Activated T-cell treated with anti-CD3 and anti-CD28 coated beads for 24 hours (primary cell): ENCODE results near the gene GMFB.
"Not testable (repeated sequence)": the region's sequence is repeated elsewhere in the genome, so short reads cannot be mapped to it uniquely, and the experiment has no call there.

Experiments used
- DNase-seq: peaks from one replicate; pipeline ENCODE4 v3.0.0-alpha.2; 2020; ENCODE audit warnings: low read depth

Gene GMFB

DNA sequence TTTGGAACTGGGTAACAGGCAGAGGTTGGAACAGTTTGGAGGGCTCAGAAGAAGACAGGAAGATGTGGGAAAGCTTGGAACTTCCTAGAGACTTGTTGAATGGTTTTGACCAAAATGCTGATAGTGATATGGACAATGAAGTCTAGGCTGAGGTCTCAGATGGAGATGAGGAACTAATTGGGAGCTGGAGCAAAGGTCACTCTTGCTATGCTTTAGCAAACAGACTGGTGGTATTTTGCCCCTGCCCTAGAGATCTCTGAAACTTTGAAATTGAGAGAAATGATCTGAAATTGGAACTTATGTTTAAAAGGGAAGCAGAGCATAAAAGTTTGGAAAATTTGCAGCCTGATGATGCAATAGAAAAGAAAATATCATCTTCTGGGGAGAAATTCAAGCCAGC lies 30.2 kb downstream of the GMFB start:
- not testable (repeated sequence) for DNase-seq

DNA sequence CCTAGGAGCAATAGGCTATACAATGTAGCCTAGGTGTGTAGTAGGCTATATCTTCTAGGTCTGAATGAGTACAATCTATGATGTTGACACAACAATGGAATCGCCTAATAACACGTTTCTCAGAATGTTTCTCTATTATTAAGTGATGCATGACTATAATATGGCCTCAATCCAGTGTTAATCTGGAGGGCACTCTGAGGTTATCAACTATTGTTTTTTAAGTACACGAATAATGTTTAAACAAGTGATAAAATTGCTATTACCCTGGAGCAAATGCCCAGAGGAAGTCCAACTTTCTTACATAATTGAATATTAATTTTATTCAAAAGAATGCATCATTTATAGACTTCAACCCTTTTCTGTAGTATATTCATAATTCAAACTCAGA lies 31.2 kb downstream of the GMFB start:
- DNase-seq: no peak

DNA sequence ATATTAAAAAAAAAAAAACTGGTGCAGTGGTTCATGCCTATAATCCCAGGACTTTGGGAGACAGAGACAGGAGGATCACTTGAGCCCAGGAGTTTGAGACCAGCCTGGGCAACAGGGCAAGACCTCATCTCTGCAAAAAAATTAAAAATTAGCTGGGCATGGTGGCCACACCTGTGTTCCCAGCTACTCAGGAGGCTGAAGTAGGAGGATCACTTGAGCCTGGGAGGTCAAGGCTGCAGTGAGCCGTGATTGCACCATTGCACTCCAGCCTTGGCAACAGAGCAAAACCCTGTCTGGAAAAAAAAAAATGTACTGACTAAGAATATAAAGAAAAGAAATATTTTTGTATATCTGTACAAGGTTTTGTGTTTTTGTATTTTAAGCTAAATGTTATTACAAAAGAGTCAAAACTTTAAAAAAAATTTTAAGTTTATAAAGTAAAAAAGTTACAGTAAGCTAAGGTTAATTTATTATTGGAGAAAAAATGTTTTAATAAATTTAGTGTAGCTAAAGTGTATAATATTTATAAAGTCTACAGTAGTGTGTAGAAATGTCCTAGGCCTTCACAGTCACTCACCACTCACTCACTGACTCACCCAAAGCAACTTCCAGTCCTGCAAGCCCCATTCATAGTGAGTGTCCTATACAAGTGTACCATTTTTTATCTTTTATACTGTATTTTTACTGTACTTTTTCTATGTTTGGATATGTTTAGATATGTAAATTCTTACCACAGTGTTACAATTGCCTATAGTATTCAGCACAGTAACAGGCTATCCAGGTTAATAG lies 31.8 kb downstream of the GMFB start:
- DNase-seq: not testable (repeated sequence)

DNA sequence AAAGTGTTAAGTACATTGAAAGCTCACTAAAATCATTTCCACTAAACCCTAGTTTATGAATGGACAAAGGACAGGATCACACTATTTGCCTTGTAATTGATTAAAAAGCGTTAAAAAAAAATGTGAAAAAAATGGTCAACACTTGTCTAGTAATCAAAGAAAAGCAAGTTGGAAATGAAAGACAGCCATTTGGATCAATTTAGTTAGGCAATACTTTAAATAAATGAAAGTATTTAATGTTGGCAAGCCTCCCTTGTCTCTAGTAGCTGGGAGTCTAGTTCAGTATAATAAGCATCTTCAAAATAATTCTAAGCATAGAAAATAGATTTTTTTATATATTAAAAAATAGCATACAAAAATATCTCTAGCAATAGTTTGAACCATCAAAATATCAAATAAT lies 33.4 kb downstream of the GMFB start:
- no peak for DNase-seq

DNA sequence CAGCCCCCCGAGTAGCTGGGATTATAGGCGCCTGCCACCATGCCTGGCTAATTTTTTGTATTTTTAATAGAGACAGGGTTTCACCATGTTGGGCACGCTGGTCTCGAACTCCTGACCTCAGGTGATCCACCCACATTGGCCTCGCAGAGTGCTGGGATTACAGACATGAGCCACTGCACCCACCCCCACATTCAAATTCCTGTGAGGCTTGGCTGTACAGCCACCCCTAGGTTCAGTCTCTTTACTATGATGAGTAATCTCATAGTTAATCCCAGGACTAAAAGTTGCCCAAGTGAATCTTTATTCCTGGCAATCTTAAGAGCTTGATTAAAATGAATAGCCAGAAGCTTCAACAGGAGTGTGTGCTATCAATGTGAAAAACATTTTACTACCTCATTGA lies 34.8 kb downstream of the GMFB start:
- DNase-seq: not testable (repeated sequence)

DNA sequence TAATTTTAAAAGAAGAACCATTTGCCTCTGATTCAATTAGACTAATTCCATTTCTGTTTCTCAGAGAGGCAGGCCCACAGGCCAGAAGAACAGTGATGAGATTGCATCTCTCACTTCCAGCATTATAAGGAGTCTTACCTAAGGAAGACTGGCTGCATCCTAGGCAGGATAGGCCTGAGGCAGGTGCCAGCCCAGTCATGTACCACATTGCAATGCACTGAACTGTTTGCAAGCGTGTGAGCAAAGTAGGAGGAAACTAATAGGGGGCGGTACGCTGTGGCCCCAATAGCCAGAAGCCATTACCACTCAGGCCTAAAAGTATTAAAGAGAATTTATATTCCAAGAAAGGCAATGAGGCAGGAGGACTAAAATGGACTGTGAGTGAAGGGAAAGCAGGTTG lies 35.5 kb downstream of the GMFB start:
- no peak for DNase-seq

DNA sequence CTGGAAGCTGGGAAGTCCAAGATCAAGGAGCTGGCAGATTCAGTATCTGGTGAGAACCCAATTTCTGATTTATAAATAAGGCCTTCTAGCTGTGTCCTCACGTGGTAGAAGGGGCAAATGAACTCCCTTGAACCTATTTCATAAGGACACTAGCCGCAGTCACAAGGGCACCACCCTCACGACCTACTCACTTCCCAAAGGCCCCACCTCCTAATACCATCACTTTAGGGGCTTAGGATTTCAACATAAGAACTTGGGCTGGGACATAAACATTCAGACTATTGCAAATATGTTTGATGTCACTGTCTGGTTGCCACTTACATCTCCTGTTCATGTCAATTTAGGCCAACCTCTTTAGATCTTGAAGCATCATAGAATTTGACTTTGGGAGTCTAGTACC lies 36.8 kb downstream of the GMFB start:
- DNase-seq: no peak

DNA sequence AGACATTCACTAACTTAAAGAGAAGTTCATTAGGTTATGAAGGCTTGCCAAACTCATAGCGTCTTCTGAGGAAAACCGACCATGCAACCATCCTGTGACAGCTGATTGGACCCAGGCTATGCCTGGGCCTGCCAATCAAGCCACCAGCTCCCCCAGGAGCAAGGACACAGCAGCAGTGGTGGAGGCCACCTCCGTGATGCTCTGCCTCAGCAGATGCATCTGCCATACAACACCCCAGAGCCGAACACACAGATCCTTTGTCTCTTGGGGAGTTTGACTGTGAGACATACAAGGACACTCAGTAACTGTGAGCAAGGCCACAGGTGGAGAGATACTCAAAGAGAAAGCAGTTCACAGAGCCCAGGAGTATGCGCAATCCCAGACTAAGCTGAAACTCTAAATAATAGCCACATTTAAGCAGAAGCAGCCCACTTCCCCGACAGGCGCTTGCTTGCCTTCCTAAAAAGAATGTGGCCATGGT lies 37.6 kb downstream of the GMFB start:
- DNase-seq: no peak

DNA sequence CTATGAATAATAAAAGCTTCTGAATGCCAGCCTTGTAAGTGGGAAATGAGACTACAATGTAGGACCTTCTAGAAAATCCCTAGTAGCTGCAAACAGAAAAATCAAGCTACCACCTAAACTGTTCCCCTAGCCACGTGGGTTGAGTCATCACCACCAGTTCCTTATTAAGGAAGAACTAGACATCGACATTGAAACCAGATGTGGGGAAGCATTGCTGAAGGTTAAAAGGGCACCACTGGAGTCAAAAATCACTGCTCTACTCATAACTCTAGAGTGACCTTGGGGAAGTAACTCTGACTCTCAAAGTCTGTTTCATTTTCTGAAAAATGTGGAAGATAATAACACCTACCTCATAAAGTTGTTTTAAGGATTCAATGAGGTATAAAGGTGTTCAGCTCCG lies 38.2 kb downstream of the GMFB start:
- no peak for DNase-seq

DNA sequence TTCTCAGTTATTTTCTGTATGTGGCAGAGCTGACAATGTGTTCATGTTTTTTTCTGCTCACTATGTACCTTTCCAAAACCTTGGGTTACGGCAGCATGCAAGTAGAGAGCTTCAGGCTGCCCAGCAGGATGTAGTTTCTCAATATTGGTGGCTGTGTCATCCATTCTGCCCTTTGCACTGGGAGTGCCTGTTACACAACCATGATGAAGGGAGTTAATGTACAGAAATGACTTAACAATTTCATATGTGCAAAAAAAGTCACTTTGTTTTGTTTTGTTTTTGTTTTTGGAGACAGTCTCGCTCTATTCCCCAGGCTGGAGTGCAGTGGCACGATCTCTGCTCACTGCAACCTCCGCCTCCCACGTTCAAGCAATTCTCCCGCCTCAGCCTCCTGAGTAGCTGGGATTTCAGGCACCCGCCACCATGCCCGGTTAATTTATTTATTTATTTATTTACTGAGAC lies 41.5 kb downstream of the GMFB start:
- DNase-seq: no peak

DNA sequence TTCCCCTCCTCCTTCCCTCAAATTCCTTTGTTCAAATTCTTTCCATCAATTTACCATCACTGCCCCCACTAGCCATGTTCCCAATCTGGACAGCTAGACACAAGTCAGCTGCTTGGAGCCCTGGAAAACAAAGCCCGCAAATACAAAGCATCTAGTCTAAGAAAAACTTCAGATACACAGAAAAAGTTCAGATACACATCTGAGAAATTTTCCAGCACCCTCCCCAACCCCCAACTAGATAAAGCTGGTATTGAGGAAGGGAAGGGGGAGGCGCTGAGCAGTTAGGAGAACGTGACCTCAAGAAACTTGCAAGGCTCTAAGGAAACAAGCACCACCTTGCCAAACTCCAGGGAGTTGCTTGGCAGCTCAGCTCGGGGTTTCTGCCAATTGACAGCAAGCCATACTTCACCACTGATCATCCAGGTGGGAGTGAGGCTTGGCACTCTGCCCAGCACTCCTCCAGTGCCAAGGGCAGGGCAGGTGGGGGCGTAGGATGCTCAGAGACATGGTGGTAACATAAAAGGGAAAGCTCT lies 42.6 kb downstream of the GMFB start:
- DNase-seq: no peak

DNA sequence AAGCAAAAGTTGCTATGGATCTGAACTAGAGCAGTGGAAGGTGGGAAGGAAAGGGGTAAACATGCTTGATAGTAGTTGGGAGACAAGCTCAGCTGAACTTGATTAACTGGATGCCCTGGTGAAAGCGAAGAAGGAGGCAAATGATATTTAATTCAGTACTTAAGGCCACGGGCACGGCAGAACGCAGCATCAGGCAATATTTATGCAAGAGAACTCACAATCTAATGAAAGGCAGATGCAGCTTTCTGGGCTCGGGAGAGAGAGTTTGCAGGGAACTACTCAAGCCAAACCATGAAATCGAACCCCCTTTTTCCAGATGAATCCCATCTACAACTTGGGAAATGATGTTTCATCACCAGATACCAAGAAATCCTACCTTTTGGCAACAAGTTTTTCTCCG lies 44.1 kb downstream of the GMFB start:
- DNase-seq: no peak

DNA sequence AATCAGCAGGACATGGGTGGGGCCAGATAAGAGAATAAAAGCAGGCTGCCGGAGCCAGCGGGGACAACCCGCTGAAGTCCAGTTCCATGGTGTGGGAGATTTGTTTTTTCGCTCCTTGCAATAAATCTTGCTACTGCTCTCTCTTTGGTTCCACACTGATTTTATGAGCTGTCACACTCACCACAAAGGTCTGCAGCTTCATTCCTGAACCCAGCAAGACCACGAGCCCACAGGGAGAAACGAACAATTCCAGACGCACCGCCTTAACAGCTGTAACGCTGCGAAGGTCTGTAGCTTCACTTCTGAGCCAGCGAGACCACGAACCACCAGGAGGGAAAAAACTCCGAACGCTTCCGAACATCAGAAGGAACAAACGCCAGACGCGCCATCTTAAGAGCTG lies 44.8 kb downstream of the GMFB start:
- DNase-seq: no peak

DNA sequence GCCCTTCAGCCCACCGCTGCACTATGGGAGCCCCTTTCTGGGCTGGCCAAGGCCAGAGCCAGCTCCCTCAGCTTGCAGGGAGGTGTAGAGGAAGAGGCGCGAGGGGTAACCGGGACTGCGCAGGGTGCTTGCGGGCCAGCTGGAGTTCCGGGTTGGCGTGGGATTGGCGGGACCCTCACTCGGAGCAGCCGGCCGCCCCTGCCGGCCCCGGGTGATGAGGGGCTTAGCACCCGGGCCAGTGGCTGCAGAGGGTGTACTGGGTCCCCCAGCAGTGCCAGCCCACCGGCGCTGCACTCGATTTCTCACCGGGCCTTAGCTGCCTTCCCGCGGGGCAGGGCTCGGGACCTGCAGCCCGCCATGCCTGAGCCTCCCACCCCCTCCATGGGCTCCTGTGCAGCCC lies 45.8 kb downstream of the GMFB start:
- DNase-seq: not testable (repeated sequence)

DNA sequence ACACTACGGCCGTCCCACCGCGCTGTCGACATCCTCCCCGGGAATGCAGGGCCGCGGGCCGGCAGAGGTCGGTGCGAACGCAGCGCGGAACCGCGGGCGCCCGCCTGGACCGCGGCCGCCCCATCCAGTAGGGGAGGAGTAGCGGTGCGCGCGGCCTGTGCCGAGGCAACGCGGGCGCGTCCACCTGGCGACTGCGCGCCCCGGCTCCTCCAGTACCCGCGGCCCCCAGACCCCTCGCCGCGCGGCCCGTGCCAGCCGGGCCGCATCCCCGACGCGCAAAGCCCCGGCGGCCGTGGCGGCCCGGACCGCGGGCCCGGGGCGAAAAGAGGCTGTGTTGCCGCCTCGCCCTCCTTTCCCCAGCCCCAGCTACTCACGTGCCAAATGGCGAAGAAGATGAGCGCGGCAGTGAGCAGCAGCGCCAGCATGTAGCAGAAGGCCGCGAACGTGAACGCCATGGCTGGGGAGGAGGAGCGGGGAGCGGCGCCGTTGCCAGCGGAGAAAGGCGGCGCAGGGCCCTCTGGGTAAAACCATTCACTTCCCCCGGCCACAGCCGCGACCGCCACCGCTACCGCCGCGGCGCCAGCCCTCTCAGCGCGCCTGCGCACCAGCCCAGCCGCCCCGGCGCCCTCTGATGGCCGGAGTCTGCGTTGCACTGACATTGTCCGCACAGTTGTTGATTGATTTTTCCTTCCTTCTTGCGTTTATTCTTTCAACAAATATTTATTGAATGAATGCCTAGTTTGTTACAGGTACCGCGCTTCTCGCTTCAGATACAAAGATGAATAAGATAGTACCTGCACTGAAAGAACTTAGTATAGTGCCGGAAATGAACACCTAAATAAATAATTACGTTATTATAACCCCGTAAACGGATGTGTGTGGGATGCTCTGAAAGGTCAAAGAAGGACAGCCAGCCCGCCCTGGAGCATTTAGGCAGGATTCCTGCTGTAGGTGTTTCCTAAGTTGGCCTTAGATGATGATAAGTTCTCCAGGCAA lies 47.6 kb downstream of the GMFB start, which contains the start of gene CNIH1:
Gene CNIH1, minus strand, starts transcription at position 502 of the 996 bp plus-strand sequence. Its CDS starts 47 bp downstream, at position 455.
- peak; percentile 93 for DNase-seq

DNA sequence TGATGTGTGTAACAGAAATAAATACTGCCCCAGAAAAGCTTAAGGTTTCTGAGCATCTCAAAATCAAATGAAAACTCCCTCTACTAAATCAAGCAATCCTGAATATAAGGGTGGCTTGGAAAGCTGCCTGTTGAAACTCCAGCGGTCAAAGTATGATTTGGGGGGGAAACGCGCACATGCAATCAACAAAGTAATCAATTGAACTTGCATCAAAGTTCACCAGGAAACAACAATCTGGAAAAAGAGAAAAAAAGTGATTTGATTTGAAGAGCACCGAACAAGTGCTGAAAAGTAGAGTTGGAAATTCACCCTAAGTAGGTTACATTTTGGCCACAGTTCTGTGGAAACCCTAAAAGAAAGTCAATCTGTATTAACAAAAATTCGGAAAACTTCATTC lies 48.3 kb downstream of the GMFB start:
- DNase-seq: no peak

DNA sequence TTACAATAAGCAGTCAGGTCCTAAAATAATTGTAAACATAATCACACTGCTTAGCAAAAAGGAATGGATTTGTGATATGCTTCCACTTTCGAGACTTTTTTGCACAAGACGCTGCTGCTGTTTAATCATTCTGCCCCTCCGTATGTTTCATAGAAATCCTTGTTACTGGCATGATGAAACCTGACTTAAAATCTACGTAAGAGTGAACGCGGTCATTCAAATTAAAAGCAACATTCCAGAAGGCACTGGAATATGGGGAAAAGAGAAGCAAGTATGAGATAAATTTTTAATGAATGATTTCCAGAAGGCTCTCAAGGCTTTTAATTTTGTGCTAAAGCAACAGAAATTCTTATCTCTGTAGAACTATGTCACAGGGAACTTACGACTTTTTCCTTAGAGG lies 48.7 kb downstream of the GMFB start:
- no peak for DNase-seq

DNA sequence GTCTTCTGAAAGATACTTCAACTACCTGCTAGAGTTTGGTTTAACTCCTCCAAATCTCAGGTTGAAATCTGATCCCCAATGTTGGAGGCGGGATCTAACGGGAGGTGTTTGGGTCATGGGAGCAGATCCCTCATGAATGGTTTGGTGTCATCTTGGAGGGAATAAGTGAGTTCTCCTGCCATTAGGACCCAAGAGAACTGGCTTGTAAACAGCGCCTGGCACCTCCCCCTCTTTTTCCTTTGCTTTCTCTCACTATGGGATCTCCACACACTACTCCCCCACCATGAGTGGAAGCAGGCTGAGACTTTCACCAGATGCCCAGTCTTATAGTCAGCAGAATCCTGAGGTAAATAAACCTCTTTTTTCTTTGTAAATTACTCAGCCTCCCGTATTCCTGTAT lies 50.1 kb downstream of the GMFB start:
- DNase-seq: no peak

DNA sequence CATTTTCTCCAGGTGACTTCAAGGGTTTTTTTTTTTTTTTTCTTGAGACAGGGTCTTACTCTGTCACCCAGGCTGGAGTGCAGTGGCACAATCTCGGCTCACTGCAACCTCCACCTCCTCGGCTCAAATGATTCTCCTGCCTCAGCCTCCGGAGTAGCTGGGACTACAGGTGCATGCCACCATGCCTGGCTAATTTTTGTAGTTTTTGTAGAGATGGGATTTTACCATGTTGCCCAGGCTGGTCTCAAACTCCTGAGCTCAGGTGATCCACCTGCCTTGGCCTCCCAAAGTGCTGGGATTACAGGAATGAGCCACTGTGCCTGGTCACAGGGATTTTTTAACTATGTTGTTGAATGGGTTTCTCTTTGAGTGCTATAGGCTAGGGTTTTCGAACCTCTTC lies 50.8 kb downstream of the GMFB start:
- DNase-seq: not testable (repeated sequence)

DNA sequence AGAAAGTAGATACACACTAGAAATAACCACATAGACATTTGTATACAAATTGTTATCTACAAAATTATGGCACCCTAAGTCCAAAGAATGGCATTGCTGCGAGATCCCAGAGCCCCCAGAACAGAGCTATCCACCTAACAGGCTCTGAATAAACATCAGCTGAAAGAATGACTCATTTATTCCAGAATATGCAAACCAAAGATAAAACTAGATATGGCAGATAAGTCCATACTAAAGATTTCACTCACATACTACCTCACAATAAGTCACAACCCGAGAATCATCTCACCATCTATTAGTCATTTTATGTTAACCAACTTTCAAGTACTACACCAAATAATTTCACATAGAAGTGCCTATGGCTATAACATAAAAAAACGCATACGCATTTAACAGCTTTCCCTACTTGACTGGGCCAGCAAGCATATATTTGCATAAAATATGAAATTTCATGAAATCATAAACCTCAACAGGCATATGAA lies 53.2 kb downstream of the GMFB start:
- no peak for DNase-seq

DNA sequence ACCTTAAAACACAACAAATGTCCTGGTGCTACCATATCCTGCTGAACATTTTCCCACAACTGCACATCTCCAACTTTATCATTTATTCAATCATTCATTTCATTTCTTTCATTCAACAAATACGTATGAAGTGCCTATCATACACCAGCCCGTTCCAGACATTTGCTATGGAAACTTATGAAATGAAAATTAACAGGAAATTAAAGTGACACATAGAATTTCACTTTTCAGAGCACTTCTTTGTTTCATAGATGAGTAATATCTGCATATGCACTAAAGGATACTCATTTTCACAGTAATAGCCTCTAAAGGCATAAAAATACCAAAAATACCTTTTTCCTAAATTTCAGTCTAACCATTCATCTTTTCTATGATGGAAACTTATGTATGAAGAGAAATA lies 60.3 kb downstream of the GMFB start:
- no peak for DNase-seq

DNA sequence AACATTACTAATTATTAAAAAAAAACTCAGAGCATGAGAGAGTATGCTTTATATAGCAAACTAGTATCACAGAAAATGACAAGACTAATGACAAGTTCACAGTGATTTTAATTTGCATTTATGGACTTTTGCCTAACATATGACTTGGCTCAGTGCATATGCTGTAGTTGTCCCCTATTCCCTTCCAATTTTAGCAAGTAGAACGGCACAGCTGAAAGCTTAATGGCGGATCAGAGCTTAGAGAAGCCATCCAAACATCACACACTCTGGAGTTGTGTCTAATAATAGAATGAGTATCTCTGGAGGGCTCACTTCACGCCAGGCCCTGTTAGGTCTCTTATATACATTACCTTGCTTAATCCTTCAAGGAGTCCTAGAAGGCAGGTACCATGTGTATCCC lies 60.9 kb downstream of the GMFB start:
- no peak for DNase-seq
